Iris pigment epithelial cell (primary cell): ENCODE results near the gene ARMC5.
"Not testable (repeated sequence)": the region's sequence is repeated elsewhere in the genome, so short reads cannot be mapped to it uniquely, and the experiment has no call there.

Experiments
- DNase-seq: peaks from one replicate; pipeline ENCODE4 v3.0.0-alpha.2; 2011; ENCODE audit warnings: low read depth

The ARMC5 gene

GRCh38 chr16:31435341-31436220 is 23.7 kb upstream of the ARMC5 start:
- DNase-seq = no peak

GRCh38 chr16:31436221-31437045 is 22.9 kb upstream of the ARMC5 start:
- DNase-seq = no peak

GRCh38 chr16:31438414-31438813 is 20.9 kb upstream of the ARMC5 start:
- DNase-seq = no peak

GRCh38 chr16:31439023-31439422 is 20.3 kb upstream of the ARMC5 start:
- not testable (repeated sequence) for DNase-seq

GRCh38 chr16:31439519-31439918 is 19.8 kb upstream of the ARMC5 start:
- DNase-seq = no peak

GRCh38 chr16:31440516-31441184 is 18.7 kb upstream of the ARMC5 start:
- DNase-seq = no peak

- no peak for DNase-seq
Measured at GRCh38 chr16:31441956-31442355, 17.3 kb upstream of the ARMC5 start.

- not testable (repeated sequence) for DNase-seq
Measured at GRCh38 chr16:31445931-31446330, 13.4 kb upstream of the ARMC5 start.

- no peak for DNase-seq
Measured at GRCh38 chr16:31451201-31451600, 8.1 kb upstream of the ARMC5 start.

GRCh38 chr16:31451681-31452351 is 7.5 kb upstream of the ARMC5 start:
- peak; percentile 83 for DNase-seq

GRCh38 chr16:31452631-31453106 is 6.6 kb upstream of the ARMC5 start:
- peak; percentile 92 for DNase-seq

- DNase-seq = peak; percentile 63
Measured at GRCh38 chr16:31453255-31454204, 5.8 kb upstream of the ARMC5 start.

- peak; percentile 45 for DNase-seq
Measured at GRCh38 chr16:31455601-31456314, 3.5 kb upstream of the ARMC5 start.

- no peak for DNase-seq
Measured at GRCh38 chr16:31456988-31457360, 2.3 kb upstream of the ARMC5 start.

- peak; percentile 67 for DNase-seq
Measured at GRCh38 chr16:31458073-31458843, 1.0 kb upstream of the ARMC5 start.

- peak; percentile 98 for DNase-seq
Measured at GRCh38 chr16:31459687-31460581, 633 bp downstream of the ARMC5 start.

- peak; percentile 69 for DNase-seq
Measured at GRCh38 chr16:31460582-31461002, 1.3 kb downstream of the ARMC5 start.
